Kasumi-1 (cell line): ENCODE results near the gene DLGAP1.
"Not testable (repeated sequence)": the region's sequence is repeated elsewhere in the genome, so short reads cannot be mapped to it uniquely, and the experiment has no call there.

Source experiments
- DNase-seq, 2 experiments: peaks; one replicate each; lab custom pipeline; 2025; lab: John Stamatoyannopoulos, UW

DLGAP1 gene

GRCh38 chr18:3624546-3624934 is 830.6 kb downstream of the DLGAP1 start:
- no peak for DNase-seq

- DNase-seq, result no peak
Observed at GRCh38 chr18:3623769-3624545, 831.1 kb downstream of the DLGAP1 start.

GRCh38 chr18:3620146-3621119 is 834.7 kb downstream of the DLGAP1 start:
- DNase-seq, result no peak

- no peak for DNase-seq
Observed at GRCh38 chr18:3619746-3620145, 835.4 kb downstream of the DLGAP1 start.

GRCh38 chr18:3619222-3619621 is 835.9 kb downstream of the DLGAP1 start:
- no peak for DNase-seq

- DNase-seq, result no peak
Observed at GRCh38 chr18:3616744-3617143, 838.4 kb downstream of the DLGAP1 start.

GRCh38 chr18:3616142-3616541 is 839.0 kb downstream of the DLGAP1 start:
- no peak for DNase-seq

- DNase-seq, result no peak
Observed at GRCh38 chr18:3615374-3615985, 839.6 kb downstream of the DLGAP1 start.

- DNase-seq, result no peak
Observed at GRCh38 chr18:3612315-3612714, 842.8 kb downstream of the DLGAP1 start.

- no peak for DNase-seq
Observed at GRCh38 chr18:3611313-3612090, 843.6 kb downstream of the DLGAP1 start.

GRCh38 chr18:3610813-3611212 is 844.3 kb downstream of the DLGAP1 start:
- no peak for DNase-seq

- no peak for DNase-seq
Observed at GRCh38 chr18:3610188-3610708, 844.9 kb downstream of the DLGAP1 start.

GRCh38 chr18:3608488-3608887 is 846.6 kb downstream of the DLGAP1 start:
- DNase-seq, result no peak

- DNase-seq, result not testable (repeated sequence)
Observed at GRCh38 chr18:3608099-3608453, 847.0 kb downstream of the DLGAP1 start.

- DNase-seq, result no peak
Observed at GRCh38 chr18:3607309-3608098, 847.6 kb downstream of the DLGAP1 start.

- not testable (repeated sequence) for DNase-seq
Observed at GRCh38 chr18:3606863-3607262, 848.2 kb downstream of the DLGAP1 start.

- peak; percentile 40 to 45 for DNase-seq
Observed at GRCh38 chr18:3605954-3606443, 849.1 kb downstream of the DLGAP1 start.

GRCh38 chr18:3605486-3605952 is 849.6 kb downstream of the DLGAP1 start:
- no peak for DNase-seq

GRCh38 chr18:3604498-3605408 is 850.4 kb downstream of the DLGAP1 start:
- DNase-seq, result peak; percentile 70 to 72

- no peak for DNase-seq
Observed at GRCh38 chr18:3604235-3604497, 850.9 kb downstream of the DLGAP1 start.
